ENCODE measurements around the gene FAM32A.

GRCh38 chr19:16190198-16190597 is 5.0 kb downstream of the FAM32A start:
- TF ChIP-seq CTCF (IDR thresholded peaks at IDR 0.05) (no peak), ZFX (IDR thresholded peaks at IDR 0.05; ENCODE audit: borderline replicate concordance) (no peak)

All from 22Rv1 (cell line).